K562 (cell line): Measurements from ENCODE around the gene TMEM114.

Experiments
- CTCF ChIP-seq, 3 experiments: IDR thresholded peaks in 2 of 3; conservative IDR thresholded peaks in 1 of 3; 2 replicates each; pipeline ENCODE4 v1.5.1; 2011 to 2012; ENCODE audit warnings: low read length in 3 of 3, mild to moderate bottlenecking in 3 of 3, control low read depth in 2 of 3, improper control_type of control experiment in 1 of 3, inconsistent platforms in 1 of 3, low read depth in 1 of 3, mixed read lengths in 1 of 3, moderate library complexity in 1 of 3; ENCODE audit not compliant: insufficient read depth in 2 of 3
- FOS ChIP-seq: IDR thresholded peaks from 3 replicates; pipeline ENCODE4 v1.6.1; 2011; ENCODE audit not compliant: insufficient read length; ENCODE audit errors: extremely low read depth
- FOXK2 ChIP-seq, 2 experiments: fragments of 450-650 bp; IDR thresholded peaks in 1 of 2; conservative IDR thresholded peaks in 1 of 2; 2 replicates each; pipeline ENCODE4 v1.6.1; 2016; ENCODE audit warnings: low read depth in 2 of 2, mild to moderate bottlenecking in 1 of 2
- GTF2E2 ChIP-seq: fragments of 200-800 bp; sonication (Bioruptor generic); IDR thresholded peaks from 2 replicates; pipeline ENCODE4 v1.6.1; 2016; ENCODE audit warnings: missing genetic modification characterization, missing compliant biosample characterization
- ID3 ChIP-seq, 2 experiments: fragments of 250-450 bp in 1 of 2; fragments of 450-650 bp in 1 of 2; sonication (Bioruptor Pico) in 1 of 2; IDR thresholded peaks; 2 replicates each; pipeline versions ENCODE4 v1.6.1 to v1.8.0; 2016 to 2021; ENCODE audit warnings: mild to moderate bottlenecking in 2 of 2, moderate library complexity in 2 of 2, missing compliant biosample characterization in 1 of 2, missing genetic modification characterization in 1 of 2
- MYC ChIP-seq, 2 experiments: fragments of 250-450 bp in 1 of 2; sonication (Bioruptor Pico) in 1 of 2; IDR thresholded peaks; 2 replicates each; pipeline versions ENCODE4 v1.5.1 to v1.6.1; 2012 to 2021; ENCODE audit warnings: low read depth in 2 of 2, borderline replicate concordance in 1 of 2, improper control_type of control experiment in 1 of 2, low read length in 1 of 2, mild to moderate bottlenecking in 1 of 2, moderate library complexity in 1 of 2
- NONO ChIP-seq, 2 experiments: fragments of 200-400 bp in 1 of 2; fragments of 450-650 bp in 1 of 2; formaldehyde crosslinking in 1 of 2; IDR thresholded peaks; 2 replicates each; pipeline ENCODE4 v1.6.1; 2017; ENCODE audit warnings: low read depth in 2 of 2, mild to moderate bottlenecking in 2 of 2, moderate library complexity in 2 of 2, low read length in 1 of 2
- POLR2A ChIP-seq: fragments of 450-650 bp; conservative IDR thresholded peaks from 2 replicates; pipeline ENCODE4 v1.6.1; 2016
- POLR2AphosphoS5 ChIP-seq: IDR thresholded peaks from 2 replicates; pipeline ENCODE4 v1.6.1; 2011; ENCODE audit warnings: mild to moderate bottlenecking, low read depth, low read length, moderate library complexity; ENCODE audit not compliant: control insufficient read depth, insufficient read depth
- SIN3A ChIP-seq, 2 experiments: fragments of 150-350 bp in 1 of 2; IDR thresholded peaks; 2 replicates each; pipeline ENCODE4 v1.6.1; 2011 to 2016; ENCODE audit warnings: borderline replicate concordance in 2 of 2, low read depth in 2 of 2, low read length in 2 of 2, mild to moderate bottlenecking in 2 of 2, moderate library complexity in 2 of 2; ENCODE audit not compliant: control insufficient read depth in 1 of 2
- SMARCC2 ChIP-seq: fragments of 450-650 bp; IDR thresholded peaks from 2 replicates; pipeline ENCODE4 v1.6.1; 2017; ENCODE audit warnings: antibody characterized with exemption, moderate library complexity, mild to moderate bottlenecking, low read depth
- TAF1 ChIP-seq: IDR thresholded peaks from 2 replicates; pipeline ENCODE4 v1.6.1; 2011; ENCODE audit warnings: mild to moderate bottlenecking, low read length, moderate library complexity; ENCODE audit not compliant: insufficient read depth, control insufficient read depth, severe bottlenecking; ENCODE audit errors: extremely low read depth
- ZNF274 ChIP-seq: IDR thresholded peaks from 2 replicates; pipeline ENCODE4 v1.6.1; 2011; ENCODE audit warnings: low read depth, mild to moderate bottlenecking, low read length, moderate library complexity, borderline replicate concordance
- ZNF780A ChIP-seq: fragments of 250-450 bp; sonication (Bioruptor Pico); IDR thresholded peaks from 2 replicates; pipeline ENCODE4 v1.5.0; 2021; ENCODE audit warnings: mild to moderate bottlenecking

- TF ChIP-seq FOS (no peak), MYC (IDR thresholded peaks at IDR 0.05; ENCODE audit: low read depth, low read length) (no peak), MYC (CRISPR knock-in tag; IDR thresholded peaks at IDR 0.05; ENCODE audit: borderline replicate concordance, low read depth) (no peak), CTCF (IDR thresholded peaks at IDR 0.05 in 2 of 3, conservative IDR thresholded peaks at IDR 0.05 in 1 of 3; ENCODE audit: insufficient read depth in 2 of 3, low read depth in 1 of 3, low read length in 3 of 3) (no peak), TAF1 (no peak), ZNF274 (no peak), POLR2AphosphoS5 (no peak), SIN3A (IDR thresholded peaks at IDR 0.05; ENCODE audit: borderline replicate concordance in 2 of 2, control insufficient read depth in 1 of 2, low read depth in 2 of 2, low read length in 2 of 2) (no peak), ID3 (CRISPR knock-in tag; IDR thresholded peaks at IDR 0.05) (no peak), ID3 (tag; IDR thresholded peaks at IDR 0.05) (no peak), POLR2A (no peak), GTF2E2 (no peak), FOXK2 (conservative IDR thresholded peaks at IDR 0.05 in 1 of 2, IDR thresholded peaks at IDR 0.05 in 1 of 2; ENCODE audit: low read depth in 2 of 2) (no peak), ZNF780A (CRISPR knock-in tag) (no peak), NONO (IDR thresholded peaks at IDR 0.05; ENCODE audit: low read depth in 2 of 2, low read length in 1 of 2) (no peak), SMARCC2 (no peak)
Observed at GRCh38 chr16:8533509-8533908, 56.8 kb downstream of the TMEM114 start.
